Smooth muscle cell (in vitro differentiated cells): ENCODE results near the gene PPIE. TPM values are rescaled to one million over a fixed set of nuclear protein-coding genes. Genes with fewer than 3 reads are reported as not detected.

Experiments
- DNase-seq: peaks from one replicate; lab custom pipeline; 2025; ENCODE audit not compliant: unreplicated experiment; lab: John Stamatoyannopoulos, UW
- H2AFZ ChIP-seq: fragments of 200-600 bp; sonication (generic); 2 replicates; pipeline ENCODE4 v1.6.0; 2016; ENCODE audit warnings: antibody characterized with exemption, low read depth, mild to moderate bottlenecking
- H3F3A ChIP-seq: fragments of 200-600 bp; sonication (generic); 2 replicates; pipeline ENCODE4 v1.6.0; 2017; ENCODE audit warnings: antibody characterized with exemption, low read depth
- H3K27ac ChIP-seq: fragments of 200-600 bp; sonication (generic); 2 replicates; pipeline ENCODE4 v1.5.1; 2016; ENCODE audit warnings: low read depth, mild to moderate bottlenecking
- H3K27me3 ChIP-seq: fragments of 200-600 bp; sonication (generic); 2 replicates; pipeline ENCODE4 v1.6.1; 2016; ENCODE audit warnings: low read depth, mild to moderate bottlenecking
- H3K36me3 ChIP-seq: fragments of 200-600 bp; sonication (generic); 2 replicates; pipeline ENCODE4 v1.5.1; 2016; ENCODE audit warnings: low read depth
- H3K4me1 ChIP-seq: fragments of 200-600 bp; sonication (generic); 2 replicates; pipeline ENCODE4 v1.5.1; 2016; ENCODE audit warnings: low read depth
- H3K4me2 ChIP-seq: fragments of 200-600 bp; sonication (generic); 2 replicates; pipeline ENCODE4 v1.6.0; 2016; ENCODE audit warnings: mild to moderate bottlenecking
- H3K4me3 ChIP-seq: fragments of 200-600 bp; sonication (generic); 2 replicates; pipeline ENCODE4 v1.5.1; 2016; ENCODE audit warnings: mild to moderate bottlenecking
- H3K79me2 ChIP-seq: fragments of 200-600 bp; sonication (generic); 2 replicates; pipeline ENCODE4 v1.6.0; 2016; ENCODE audit warnings: low read depth, mild to moderate bottlenecking
- H3K9ac ChIP-seq: fragments of 200-600 bp; sonication (generic); 2 replicates; pipeline ENCODE4 v1.6.0; 2016; ENCODE audit warnings: low read depth
- H3K9me3 ChIP-seq: fragments of 200-600 bp; sonication (generic); replicated peaks from 2 replicates; pipeline ENCODE4 v1.5.1; 2016; ENCODE audit warnings: low read depth
- H4K20me1 ChIP-seq: fragments of 200-600 bp; sonication (generic); 2 replicates; pipeline ENCODE4 v1.6.0; 2016; ENCODE audit warnings: low read depth
- CTCF ChIP-seq: fragments of 200-600 bp; sonication (generic); IDR thresholded peaks from 2 replicates; pipeline ENCODE4 v1.5.1; 2017; ENCODE audit warnings: borderline replicate concordance, mild to moderate bottlenecking, antibody characterized with exemption; ENCODE audit not compliant: insufficient read depth, poor library complexity, severe bottlenecking
- WGBS: methylation state at CpG from one replicate; pipeline ENCODE4 v1.1.7; 2016; ENCODE audit warnings: low lambda C conversion rate; 5-methylcytosine and 5-hydroxymethylcytosine counted together
- polyA plus RNA-seq: library from polyadenylated mRNA; unstranded; fragments of >200 nt; fragmentation: Nextera tagmentation; extraction: Ambion mirVana; gene quantifications from 2 replicates; pipeline ENCODE4 v1.2.1, GENCODE V29; 2016
- small RNA-seq: library from RNA; depleted of rRNA; stranded (forward); fragments of <200 nt; gene quantifications from one replicate; pipeline ENCODE3, GENCODE V24; 2014
- total RNA-seq: library from RNA; depleted of rRNA; stranded (reverse); fragments of >200 nt; gene quantifications from 2 replicates; pipeline ENCODE4 v1.2.3, GENCODE V29; 2014

The PPIE gene
- total and polyA plus RNA-seq, 2 experiments from 2014 or later = 47.8 to 62.0 TPM

GRCh38 chr1:39812913-39813312 lies 74.2 kb downstream of the PPIE start:
- Histone ChIP-seq H3K36me3 (no peaks in the 10 kb centered on the region), H3K9me3 (no peaks in the 10 kb centered on the region), H3K4me1 (no peaks in the 10 kb centered on the region), H2AFZ (no peak overlapping the region), H3K9ac (no peak overlapping the region), H3K27me3 (no peaks in the 10 kb centered on the region), H3F3A (no peaks in the 10 kb centered on the region), H3K27ac (no peak overlapping the region), H4K20me1 (no peaks in the 10 kb centered on the region), H3K4me2 (no peak overlapping the region), H3K79me2 (no peaks in the 10 kb centered on the region), H3K4me3 (no peak overlapping the region)
- no peak for DNase-seq
- WGBS = 88% methylated on average over 3 of the region's 3 CpGs
- TF ChIP-seq CTCF = no peak

Small RNA genes lying within 50 kb of the gene (small RNA-seq; reads per million reads assigned to genes)
- gene AL033527.1 (not detected), gene RNU7-121P (not detected)

Other genes starting within 250 kb of the PPIE start
- 1.4 TPM in 1 of 2 replicates, not detected in the other for gene BMP8A, start 247.2 kb upstream of the PPIE start, total RNA-seq
- gene BMP8A, start 247.2 kb upstream of the PPIE start, polyA plus RNA-seq = 0.10 and 0.13 TPM in 2 replicates
- gene PABPC4, start 162.1 kb upstream of the PPIE start, total RNA-seq = 76.3 and 106 TPM in 2 replicates
- gene PABPC4, start 162.1 kb upstream of the PPIE start, polyA plus RNA-seq = 67.1 and 90.3 TPM in 2 replicates
- 5.1 and 7.8 TPM in 2 replicates for gene HEYL, start 99.2 kb upstream of the PPIE start, total RNA-seq
- 12.2 and 16.5 TPM in 2 replicates for gene HEYL, start 99.2 kb upstream of the PPIE start, polyA plus RNA-seq
- not detected in 2 replicates for gene NT5C1A, start 66.8 kb upstream of the PPIE start, total RNA-seq
- gene NT5C1A, start 66.8 kb upstream of the PPIE start, polyA plus RNA-seq = not detected in 2 replicates
- gene HPCAL4, start 47.4 kb upstream of the PPIE start, total RNA-seq = 0.04 and 0.22 TPM in 2 replicates
- gene HPCAL4, start 47.4 kb upstream of the PPIE start, polyA plus RNA-seq = 0.17 TPM in 1 of 2 replicates, not detected in the other
- not detected in 2 replicates for gene OXCT2, start 32.5 kb downstream of the PPIE start, total RNA-seq
- not detected in 2 replicates for gene OXCT2, start 32.5 kb downstream of the PPIE start, polyA plus RNA-seq
- gene BMP8B, start 50.0 kb downstream of the PPIE start, total RNA-seq = 0.27 TPM in 1 of 2 replicates, not detected in the other
- gene BMP8B, start 50.0 kb downstream of the PPIE start, polyA plus RNA-seq = 0.06 TPM in 1 of 2 replicates, not detected in the other
- gene TRIT1, start 144.6 kb downstream of the PPIE start, total RNA-seq = 22.1 and 26.7 TPM in 2 replicates
- 12.8 and 19.7 TPM in 2 replicates for gene TRIT1, start 144.6 kb downstream of the PPIE start, polyA plus RNA-seq
- gene MYCL, start 163.0 kb downstream of the PPIE start, total RNA-seq = 3.7 and 4.5 TPM in 2 replicates
- 0.98 and 2.4 TPM in 2 replicates for gene MYCL, start 163.0 kb downstream of the PPIE start, polyA plus RNA-seq
- 3.2 and 3.3 TPM in 2 replicates for gene MFSD2A, start 216.3 kb downstream of the PPIE start, total RNA-seq
- gene MFSD2A, start 216.3 kb downstream of the PPIE start, polyA plus RNA-seq = 5.3 and 5.5 TPM in 2 replicates